ENCODE data around the gene DNAL4. TPM values are rescaled to one million over a fixed set of nuclear protein-coding genes. Genes with fewer than 3 reads are reported as not detected.

DNAL4 gene
- total RNA-seq: 18.7 and 22.3 TPM in 2 replicates

GRCh38 chr22:38793721-38794466 is at the start of gene DNAL4:
TSS of gene DNAL4 (minus strand) at chr22:38794143. CDS start at chr22:38782731, 11,412 bp downstream.

DNA sequence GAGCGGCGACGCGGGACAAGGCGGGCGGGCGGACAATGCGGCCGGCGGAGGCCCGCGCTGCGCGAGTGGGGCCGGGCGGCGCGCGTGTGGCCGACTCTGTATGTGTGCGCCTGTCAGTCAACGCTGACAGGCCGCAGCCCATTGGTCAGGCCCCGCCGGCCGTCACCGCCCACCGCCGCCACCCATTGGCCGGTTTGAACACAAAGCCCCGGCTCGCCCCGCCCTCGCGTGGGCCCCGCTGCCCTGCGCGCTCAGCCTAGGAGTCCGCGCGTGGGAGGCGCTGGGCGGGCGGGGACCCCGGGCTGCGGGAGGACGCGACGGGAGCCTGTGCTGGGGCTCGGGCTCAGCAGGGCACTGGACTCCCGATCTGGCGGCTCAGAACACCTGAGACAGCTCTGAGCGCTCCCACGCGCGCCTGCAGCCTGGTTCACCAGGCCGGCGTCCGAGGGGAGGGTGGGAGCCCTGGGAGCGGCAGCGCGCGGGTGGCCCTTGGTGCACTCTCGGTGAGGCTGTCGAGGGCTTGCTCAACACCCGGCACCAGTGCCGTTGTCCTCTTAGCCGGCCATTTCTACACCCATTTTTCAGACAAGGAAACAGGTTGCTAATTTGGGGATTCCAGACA is 37.9 kb downstream of the DNAL4 start, which contains the start of gene SUN2:
Gene SUN2 (minus strand): TSS at position 88 of the 622 bp plus-strand sequence. CDS start 3,370 bp downstream, outside the sequence.

Other genes with a start within 250 kb of the DNAL4 start
- 1.5 and 2.4 TPM in 2 replicates for gene DMC1, start 224.0 kb downstream of the DNAL4 start, total RNA-seq
- 4.0 and 5.0 TPM in 2 replicates for gene FAM227A, start 137.8 kb downstream of the DNAL4 start, total RNA-seq
- gene CBY1, start 137.5 kb downstream of the DNAL4 start, total RNA-seq: 14.0 and 14.5 TPM in 2 replicates
- gene TOMM22, start 112.2 kb downstream of the DNAL4 start, total RNA-seq: 40.3 and 51.7 TPM in 2 replicates
- gene JOSD1, start 93.2 kb downstream of the DNAL4 start, total RNA-seq: 39.5 and 55.5 TPM in 2 replicates
- gene GTPBP1, start 88.2 kb downstream of the DNAL4 start, total RNA-seq: 25.2 and 61.2 TPM in 2 replicates
- 83.4 and 109 TPM in 2 replicates for gene SUN2, start 38.1 kb downstream of the DNAL4 start, total RNA-seq
- gene NPTXR, start 49.9 kb upstream of the DNAL4 start, total RNA-seq: 17.2 and 38.4 TPM in 2 replicates
- gene CBX6, start 78.1 kb upstream of the DNAL4 start, total RNA-seq: 31.2 and 48.6 TPM in 2 replicates
- gene APOBEC3A, start 163.5 kb upstream of the DNAL4 start, total RNA-seq: not detected in 2 replicates
- 0.30 and 2.8 TPM in 2 replicates for gene APOBEC3B, start 188.2 kb upstream of the DNAL4 start, total RNA-seq
- 7.7 and 22.3 TPM in 2 replicates for gene APOBEC3C, start 220.1 kb upstream of the DNAL4 start, total RNA-seq
- gene APOBEC3D, start 227.0 kb upstream of the DNAL4 start, total RNA-seq: 0.59 and 0.65 TPM in 2 replicates
- 3.3 and 6.5 TPM in 2 replicates for gene APOBEC3F, start 246.7 kb upstream of the DNAL4 start, total RNA-seq